Gastroesophageal sphincter (tissue), 3 donors: ENCODE results near the gene BRCA1.

Experiments used
- POLR2A ChIP-seq, 2 donors: fragments of 450-650 bp; IDR thresholded peaks; one replicate each; pipeline ENCODE4 v1.6.1; 2017; ENCODE audit warnings: antibody characterized with exemption in 2 of 2, mild to moderate bottlenecking in 2 of 2, moderate library complexity in 1 of 2
- POLR2AphosphoS5 ChIP-seq: sonication (generic); formaldehyde crosslinking; IDR thresholded peaks from one replicate; pipeline ENCODE4 v1.6.1; 2017; ENCODE audit warnings: antibody characterized with exemption
- TF ChIP-seq, protein P1 (sequence below), 4 experiments: fragments of 200-600 bp in 2 of 4; fragments of 450-650 bp in 2 of 4; sonication (generic) in 1 of 4; IDR thresholded peaks; one replicate each; pipeline ENCODE4 v1.5.1; 2017 to 2019; ENCODE audit warnings: antibody characterized with exemption in 4 of 4, mild to moderate bottlenecking in 2 of 4, moderate library complexity in 2 of 4

DNA sequence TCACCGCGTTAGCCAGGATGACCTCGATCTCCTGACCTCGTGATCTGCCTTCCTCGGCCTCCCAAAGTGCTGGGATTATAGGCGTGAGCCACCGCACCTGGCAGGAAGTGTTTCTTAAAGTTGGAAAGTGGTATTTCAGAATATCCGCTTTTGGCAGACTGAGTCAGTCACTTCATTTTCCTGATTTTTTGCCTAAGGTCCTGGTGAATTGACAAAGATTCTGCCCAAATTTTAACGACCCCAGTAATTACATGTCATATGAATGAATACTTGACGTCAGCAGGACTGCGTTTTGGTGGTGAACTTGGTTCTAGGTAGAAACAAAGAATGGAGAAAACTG is 4.5 kb upstream of the BRCA1 start:
- TF ChIP-seq, protein P1, sequence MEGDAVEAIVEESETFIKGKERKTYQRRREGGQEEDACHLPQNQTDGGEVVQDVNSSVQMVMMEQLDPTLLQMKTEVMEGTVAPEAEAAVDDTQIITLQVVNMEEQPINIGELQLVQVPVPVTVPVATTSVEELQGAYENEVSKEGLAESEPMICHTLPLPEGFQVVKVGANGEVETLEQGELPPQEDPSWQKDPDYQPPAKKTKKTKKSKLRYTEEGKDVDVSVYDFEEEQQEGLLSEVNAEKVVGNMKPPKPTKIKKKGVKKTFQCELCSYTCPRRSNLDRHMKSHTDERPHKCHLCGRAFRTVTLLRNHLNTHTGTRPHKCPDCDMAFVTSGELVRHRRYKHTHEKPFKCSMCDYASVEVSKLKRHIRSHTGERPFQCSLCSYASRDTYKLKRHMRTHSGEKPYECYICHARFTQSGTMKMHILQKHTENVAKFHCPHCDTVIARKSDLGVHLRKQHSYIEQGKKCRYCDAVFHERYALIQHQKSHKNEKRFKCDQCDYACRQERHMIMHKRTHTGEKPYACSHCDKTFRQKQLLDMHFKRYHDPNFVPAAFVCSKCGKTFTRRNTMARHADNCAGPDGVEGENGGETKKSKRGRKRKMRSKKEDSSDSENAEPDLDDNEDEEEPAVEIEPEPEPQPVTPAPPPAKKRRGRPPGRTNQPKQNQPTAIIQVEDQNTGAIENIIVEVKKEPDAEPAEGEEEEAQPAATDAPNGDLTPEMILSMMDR (IDR thresholded peaks at IDR 0.05): no peak
- TF ChIP-seq POLR2A (IDR thresholded peaks at IDR 0.05) (no peak), POLR2AphosphoS5 (no peak)
